ENCODE data around the gene IFT122. TPM values are rescaled to one million over a fixed set of nuclear protein-coding genes. Genes with fewer than 3 reads are reported as not detected.

The IFT122 gene
- total and polyA plus RNA-seq, 2 donors (not counting 3 experiments of a cell fraction or from before 2014, with no cell fraction given): 38.4 to 41.7 TPM

DNA sequence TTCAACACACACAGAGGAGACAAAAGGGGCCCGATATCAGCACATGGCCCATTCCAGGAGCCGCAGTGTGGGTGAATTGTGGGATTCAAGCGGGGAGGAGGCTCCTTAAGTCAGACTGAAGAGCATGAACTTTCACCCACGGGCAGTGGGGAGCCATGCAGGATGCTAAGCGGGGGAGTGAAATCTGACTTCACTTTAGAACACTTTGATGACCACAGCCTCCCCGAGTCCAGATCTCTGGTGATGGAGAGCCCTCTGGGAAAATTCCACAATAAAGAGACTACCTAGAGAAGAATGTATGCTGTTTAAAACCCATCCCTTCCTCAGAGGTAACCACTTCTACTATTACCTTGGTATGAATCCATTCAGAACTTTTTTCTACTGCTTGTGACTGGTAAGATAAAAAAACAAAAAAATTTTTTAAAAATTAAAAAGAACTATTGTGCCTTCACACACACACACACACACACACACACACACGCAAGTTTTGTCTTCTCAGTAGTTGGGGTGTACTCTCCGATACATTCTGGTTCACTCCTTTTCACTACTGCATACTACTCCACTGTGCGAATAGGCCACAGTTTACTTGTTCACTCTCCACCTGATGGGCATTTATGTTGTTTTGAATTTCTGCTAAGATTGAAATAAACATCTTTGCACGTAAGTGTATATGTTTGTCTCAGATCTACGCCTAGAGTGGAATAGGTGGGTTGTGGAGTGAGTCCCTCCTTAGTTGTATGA is 100.9 kb downstream of the IFT122 start:
- Histone ChIP-seq H3K27me3 (ENCODE audit: control insufficient read depth in 2 of 2, insufficient read depth in 2 of 2, low read length in 2 of 2) (no peaks in the 10 kb centered on the region), H3K9me1 (replicated peaks; ENCODE audit: control insufficient read depth, extremely low read depth, insufficient read depth, low read length) (no peaks in the 10 kb centered on the region), H3K9ac (replicated peaks; ENCODE audit: extremely low read depth, insufficient read depth, low read length) (no peak overlapping the region), H3K27ac (ENCODE audit: insufficient read depth, low read depth, low read length) (no peak overlapping the region), H4K20me1 (replicated peaks; ENCODE audit: control insufficient read depth, extremely low read depth, insufficient read depth, low read length) (no peaks in the 10 kb centered on the region), H3K4me2 (ENCODE audit: insufficient read depth, low read length) (no peak overlapping the region), H2AFZ (ENCODE audit: low read depth, low read length) (no peak overlapping the region), H3K9me3 (replicated peaks; ENCODE audit: control insufficient read depth, insufficient read depth, low read length) (no peaks in the 10 kb centered on the region), H3K4me1 (ENCODE audit: control insufficient read depth, extremely low read depth, insufficient read depth, low read length) (no peaks in the 10 kb centered on the region), H3K36me3 (ENCODE audit: control insufficient read depth in 2 of 2, extremely low read depth in 1 of 2, insufficient read depth in 2 of 2, low read length in 2 of 2) (no peaks in the 10 kb centered on the region), H3K4me3 (replicated peaks in 1 of 3; ENCODE audit: insufficient read depth in 1 of 3, low read depth in 1 of 3, low read length in 3 of 3) (no peak overlapping the region), H3K79me2 (ENCODE audit: control insufficient read depth, insufficient read depth, low read length) (no peaks in the 10 kb centered on the region)
- ChIA-PET POLR2A (no interaction called here), CTCF (no interaction called here)
- FAIRE-seq: no peak
- TF ChIP-seq, protein P1, sequence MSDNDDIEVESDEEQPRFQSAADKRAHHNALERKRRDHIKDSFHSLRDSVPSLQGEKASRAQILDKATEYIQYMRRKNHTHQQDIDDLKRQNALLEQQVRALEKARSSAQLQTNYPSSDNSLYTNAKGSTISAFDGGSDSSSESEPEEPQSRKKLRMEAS (IDR thresholded peaks at IDR 0.05; ENCODE audit: insufficient read depth, insufficient read length): no peak
- TF ChIP-seq JUN (IDR thresholded peaks at IDR 0.05; ENCODE audit: borderline replicate concordance, insufficient read depth, insufficient read length, low read depth) (no peak), MYC (IDR thresholded peaks at IDR 0.05; ENCODE audit: low read depth, low read length) (no peak), POLR2AphosphoS5 (IDR thresholded peaks at IDR 0.05; ENCODE audit: insufficient read depth, low read depth, low read length) (no peak), FOS (IDR thresholded peaks at IDR 0.05; ENCODE audit: borderline replicate concordance, insufficient read depth, low read length) (no peak), GATA2 (IDR thresholded peaks at IDR 0.05; ENCODE audit: insufficient read depth, insufficient read length, low read depth, low read length) (no peak), EZH2 (IDR thresholded peaks at IDR 0.05; ENCODE audit: borderline replicate concordance, low read depth, low read length, severe bottlenecking) (no peak), POLR2A (IDR thresholded peaks at IDR 0.05; ENCODE audit: low read depth, low read length) (no peak)
- TF ChIP-seq, protein P2, sequence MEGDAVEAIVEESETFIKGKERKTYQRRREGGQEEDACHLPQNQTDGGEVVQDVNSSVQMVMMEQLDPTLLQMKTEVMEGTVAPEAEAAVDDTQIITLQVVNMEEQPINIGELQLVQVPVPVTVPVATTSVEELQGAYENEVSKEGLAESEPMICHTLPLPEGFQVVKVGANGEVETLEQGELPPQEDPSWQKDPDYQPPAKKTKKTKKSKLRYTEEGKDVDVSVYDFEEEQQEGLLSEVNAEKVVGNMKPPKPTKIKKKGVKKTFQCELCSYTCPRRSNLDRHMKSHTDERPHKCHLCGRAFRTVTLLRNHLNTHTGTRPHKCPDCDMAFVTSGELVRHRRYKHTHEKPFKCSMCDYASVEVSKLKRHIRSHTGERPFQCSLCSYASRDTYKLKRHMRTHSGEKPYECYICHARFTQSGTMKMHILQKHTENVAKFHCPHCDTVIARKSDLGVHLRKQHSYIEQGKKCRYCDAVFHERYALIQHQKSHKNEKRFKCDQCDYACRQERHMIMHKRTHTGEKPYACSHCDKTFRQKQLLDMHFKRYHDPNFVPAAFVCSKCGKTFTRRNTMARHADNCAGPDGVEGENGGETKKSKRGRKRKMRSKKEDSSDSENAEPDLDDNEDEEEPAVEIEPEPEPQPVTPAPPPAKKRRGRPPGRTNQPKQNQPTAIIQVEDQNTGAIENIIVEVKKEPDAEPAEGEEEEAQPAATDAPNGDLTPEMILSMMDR (IDR thresholded peaks at IDR 0.05; ENCODE audit: extremely low read depth in 1 of 2, insufficient read depth in 1 of 2, low read depth in 1 of 2, low read length in 2 of 2): no peak
- DNase-seq (ENCODE audit: low read depth, low spot score): no peak
- no TSS peak for BruUV-seq (replicated peaks)
- dilution Hi-C loops (cut with MboI; ENCODE audit: extremely low pct_ligation_motif_present, low sequenced_read_pairs) (no loop called here), intact Hi-C loops (cut with micrococcal nuclease) (no loop called here)

All from endothelial cell of umbilical vein (primary cell).